NCI-H1694 (cell line): ENCODE data around the gene MYBPC3.
"Not testable (repeated sequence)": the region's sequence is repeated elsewhere in the genome, so short reads cannot be mapped to it uniquely, and the experiment has no call there.

Source experiments
- DNase-seq: peaks from one replicate; lab custom pipeline; 2025; lab: John Stamatoyannopoulos, UW

The MYBPC3 gene

GRCh38 chr11:47324520-47324919 is 28.0 kb downstream of the MYBPC3 start:
- DNase-seq, result no peak

- no peak for DNase-seq
Observed at GRCh38 chr11:47318166-47318565, 34.3 kb downstream of the MYBPC3 start.

GRCh38 chr11:47317064-47317828 is 35.3 kb downstream of the MYBPC3 start:
- DNase-seq, result no peak

GRCh38 chr11:47316501-47316900 is 36.0 kb downstream of the MYBPC3 start:
- DNase-seq, result not testable (repeated sequence)

DNA sequence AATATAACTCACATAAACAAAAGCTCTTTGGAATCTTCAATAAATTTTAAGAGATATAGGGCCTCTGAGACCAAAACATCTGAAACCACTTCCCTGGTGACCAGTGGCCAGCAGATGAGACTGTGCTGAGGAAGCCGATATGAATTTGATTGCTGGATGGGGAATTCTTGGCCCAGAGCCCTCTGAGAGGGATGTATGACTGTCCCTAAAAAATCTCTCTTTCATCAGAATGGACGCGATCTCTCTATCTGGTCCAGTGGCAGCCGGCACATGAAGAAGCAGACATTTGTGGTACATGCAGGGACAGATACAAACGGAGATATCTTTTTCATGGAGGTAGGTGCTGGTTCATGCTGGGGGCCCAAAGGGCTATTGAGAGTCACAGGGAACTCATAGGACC is 37.5 kb downstream of the MYBPC3 start:
- DNase-seq, result no peak

DNA sequence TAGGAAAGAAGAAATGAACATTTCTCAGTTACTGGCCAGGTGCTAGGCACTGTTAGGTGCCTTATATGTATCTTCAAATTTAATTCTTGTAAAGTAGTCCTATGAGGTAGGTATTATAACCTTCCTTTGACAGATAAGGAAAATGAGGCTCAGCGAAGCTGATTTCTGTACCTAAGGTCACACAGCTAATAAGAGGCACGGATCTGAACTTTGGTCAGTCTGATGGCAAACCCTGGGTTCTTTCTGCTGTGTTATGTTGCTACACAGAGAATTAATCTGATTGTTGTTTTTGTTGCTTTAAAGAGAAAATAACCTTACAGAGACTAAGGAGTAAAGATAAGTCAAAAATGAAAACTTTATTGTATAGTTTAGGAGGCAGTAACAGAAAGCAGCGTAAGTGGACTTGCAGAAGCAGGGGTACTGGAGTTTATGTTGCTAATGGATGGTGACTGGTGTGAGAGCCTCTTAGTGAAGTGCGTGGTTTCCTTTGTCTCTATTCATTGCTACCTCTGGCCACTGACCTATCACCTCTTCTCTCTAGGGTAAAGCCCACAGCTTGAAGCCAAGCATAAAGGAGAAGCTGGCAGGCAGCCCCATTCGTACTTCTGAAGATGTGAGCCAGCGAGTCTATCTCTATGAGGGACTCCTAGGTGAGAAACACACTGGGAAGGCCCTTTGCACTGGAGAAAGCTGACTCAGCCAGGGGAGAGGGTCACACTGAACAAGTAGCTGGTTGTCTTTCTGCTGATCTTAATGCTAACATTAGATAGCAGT is 44.3 kb downstream of the MYBPC3 start:
- DNase-seq, result no peak

DNA sequence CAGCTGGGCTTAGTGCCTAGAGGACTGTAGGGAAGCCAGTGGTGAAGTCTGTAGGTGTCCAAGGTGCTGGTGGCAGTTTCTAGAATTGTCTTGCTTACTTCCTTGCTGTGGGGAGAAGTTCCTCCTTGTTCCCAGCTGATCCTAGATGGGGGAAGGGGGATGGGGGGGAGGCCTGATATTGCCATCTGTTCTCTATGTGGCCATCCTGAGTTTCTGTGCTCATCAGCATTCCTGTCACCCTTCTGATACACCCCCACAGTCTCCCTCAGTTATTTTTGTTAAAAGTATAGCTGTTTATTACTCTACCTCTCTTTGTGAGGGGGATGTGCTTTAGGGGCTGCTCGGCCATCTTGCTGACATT is 46.0 kb downstream of the MYBPC3 start:
- DNase-seq, result no peak

DNA sequence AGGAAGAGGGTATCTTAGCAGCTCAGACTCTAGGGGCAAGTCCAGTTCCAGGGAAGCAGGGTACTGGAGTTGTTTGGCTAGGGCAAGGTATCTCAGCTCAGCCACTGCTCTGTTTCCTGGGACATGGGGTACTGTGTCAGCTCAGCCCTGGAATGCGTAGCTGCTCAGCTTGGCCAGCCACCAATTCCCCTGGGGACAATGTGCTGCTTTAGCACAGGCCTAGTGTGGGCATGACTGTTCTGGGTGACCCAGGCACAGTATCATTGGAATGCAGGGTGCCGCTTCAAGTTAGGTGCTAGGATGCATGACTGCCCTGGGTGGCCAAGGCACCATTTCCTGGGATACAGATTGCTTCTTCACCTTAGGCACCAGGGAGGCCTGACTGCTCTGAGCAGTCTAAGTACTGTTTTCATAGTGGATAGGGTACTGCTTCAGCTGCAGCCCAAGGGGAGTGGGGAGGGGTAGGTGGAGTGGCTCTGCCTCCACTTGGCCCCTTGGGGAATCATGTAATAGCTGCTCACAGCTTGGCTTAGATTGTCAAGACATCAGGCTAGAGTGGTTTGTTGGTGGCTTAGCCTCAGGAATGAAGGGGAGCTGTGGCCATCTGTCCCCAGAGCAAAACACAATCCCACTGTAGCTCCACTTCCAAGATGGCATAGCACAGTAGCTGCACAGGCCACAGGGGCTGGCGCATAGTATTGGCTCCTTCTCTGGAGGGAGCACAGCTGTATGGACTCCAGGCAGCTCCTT is 46.6 kb downstream of the MYBPC3 start:
- no peak for DNase-seq

GRCh38 chr11:47302853-47303252 is 49.6 kb downstream of the MYBPC3 start:
- DNase-seq, result no peak

- DNase-seq, result no peak
Observed at GRCh38 chr11:47299078-47299477, 53.4 kb downstream of the MYBPC3 start.

DNA sequence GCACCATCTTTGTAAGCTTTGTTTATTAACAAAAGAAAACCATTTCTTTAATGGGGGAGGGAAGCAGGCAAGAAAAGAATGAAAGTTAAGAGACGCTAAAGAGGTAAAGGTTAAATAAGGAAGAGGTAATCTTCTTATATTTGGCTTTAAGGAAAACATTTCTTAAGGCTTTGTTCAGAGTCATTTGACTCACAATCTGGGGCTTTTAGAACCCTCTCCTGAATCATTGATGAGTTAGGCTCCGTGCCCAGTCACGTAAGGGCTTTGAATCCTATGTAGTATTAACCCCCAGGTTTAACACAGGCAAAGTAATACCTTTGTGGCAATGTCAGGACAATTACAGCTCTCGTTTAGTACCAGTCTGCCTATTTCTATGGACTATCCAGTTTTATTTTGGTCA is 56.5 kb downstream of the MYBPC3 start:
- no peak for DNase-seq

- DNase-seq, result no peak
Observed at GRCh38 chr11:47295385-47295784, 57.1 kb downstream of the MYBPC3 start.

GRCh38 chr11:47289856-47290255 is 62.6 kb downstream of the MYBPC3 start:
- DNase-seq, result no peak

- no peak for DNase-seq
Observed at GRCh38 chr11:47288066-47288465, 64.4 kb downstream of the MYBPC3 start.

DNA sequence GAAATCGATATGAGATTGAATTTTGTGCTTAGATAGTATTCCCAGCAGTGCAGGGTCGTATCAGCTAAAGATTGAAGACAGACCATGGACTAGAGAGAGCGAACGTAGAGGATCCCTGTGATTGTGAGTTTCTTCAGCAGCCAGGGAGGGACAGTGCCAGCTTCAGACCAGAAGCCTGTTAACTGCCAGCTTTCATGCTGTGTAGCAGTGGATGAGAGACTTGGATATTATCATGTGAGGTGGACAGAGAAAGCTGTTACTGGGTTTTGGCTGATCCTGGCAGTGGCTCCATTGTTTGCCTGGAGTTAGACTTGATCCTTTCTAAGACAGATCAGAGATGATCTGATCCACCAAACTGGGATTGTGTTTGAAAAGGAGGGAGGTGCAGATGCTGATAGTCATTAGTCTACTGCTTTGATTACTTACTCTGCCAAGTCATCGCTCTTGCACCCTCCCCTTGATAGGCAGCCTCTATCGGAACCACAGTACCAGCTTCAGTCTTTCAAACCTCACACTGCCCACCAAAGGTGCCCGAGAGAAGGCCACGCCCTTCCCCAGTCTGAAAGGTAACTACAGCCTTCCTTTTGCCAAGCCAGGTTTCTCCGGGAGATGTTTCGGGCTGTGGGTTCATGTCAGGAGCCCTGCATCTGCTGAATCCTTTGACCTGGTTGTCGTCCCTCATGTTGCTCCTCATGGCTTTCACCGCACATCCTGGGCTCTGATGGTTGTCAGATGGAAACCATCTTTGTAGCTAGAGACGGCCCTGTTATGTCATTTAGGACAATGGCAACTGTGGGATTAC is 66.3 kb downstream of the MYBPC3 start:
- DNase-seq, result no peak

DNA sequence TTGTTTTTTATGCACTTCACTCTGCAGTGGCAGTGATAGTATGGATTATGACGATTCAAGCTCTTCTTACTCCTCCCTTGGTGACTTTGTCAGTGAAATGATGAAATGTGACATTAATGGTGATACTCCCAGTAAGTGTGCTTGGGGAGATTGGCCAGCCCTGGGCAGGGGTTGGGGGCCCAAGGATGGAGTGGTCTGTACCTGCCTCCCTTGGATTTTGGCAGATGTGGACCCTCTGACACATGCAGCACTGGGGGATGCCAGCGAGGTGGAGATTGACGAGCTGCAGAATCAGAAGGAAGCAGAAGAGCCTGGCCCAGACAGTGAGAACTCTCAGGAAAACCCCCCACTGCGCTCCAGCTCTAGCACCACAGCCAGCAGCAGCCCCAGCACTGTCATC is 68.4 kb downstream of the MYBPC3 start:
- no peak for DNase-seq

DNA sequence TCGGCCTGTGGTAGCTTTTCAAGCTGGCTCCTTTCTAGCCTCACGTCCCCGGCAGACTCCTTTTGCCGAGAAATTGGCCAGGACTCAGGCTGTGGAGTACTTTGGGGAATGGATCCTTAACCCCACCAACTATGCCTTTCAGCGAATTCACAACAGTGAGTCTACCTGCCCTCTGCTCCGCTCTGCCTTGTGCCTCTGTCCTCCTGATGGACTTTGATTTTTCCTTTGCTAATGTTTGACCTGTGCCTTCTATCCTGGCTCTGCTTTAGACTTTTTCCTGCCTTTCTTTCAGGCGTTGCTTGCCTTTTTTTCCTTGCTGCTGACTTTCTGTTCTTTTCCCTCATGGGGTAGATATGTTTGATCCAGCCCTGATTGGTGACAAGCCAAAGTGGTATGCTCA is 70.0 kb downstream of the MYBPC3 start:
- DNase-seq, result no peak
